WTC11 (cell line): ENCODE results near the gene AKR1D1. TPM values are rescaled to one million over a fixed set of nuclear protein-coding genes. Genes with fewer than 3 reads are reported as not detected.

Source experiments
- ATAC-seq: fragments of 200-7000 bp; cut with Tn5 transposase; 2 replicates; pipeline ENCODE4 v1.10.0; 2021; ENCODE audit warnings: mild to moderate bottlenecking, moderate library complexity
- CTCF ChIA-PET: fragments of 300-600 bp; sonication (Branson Sonifier 250); formaldehyde crosslinking; loops from one replicate; lab custom pipeline; 2021; ENCODE audit warnings: antibody characterized with exemption; lab: Charles Lee
- POLR2A ChIA-PET: fragments of 350-600 bp; sonication (Branson Sonifier 250); formaldehyde crosslinking; loops from one replicate; lab custom pipeline; 2021; ENCODE audit warnings: antibody characterized with exemption; lab: Charles Lee
- DNase-seq: peaks from one replicate; pipeline ENCODE4 v3.0.0; 2021; ENCODE audit warnings: low spot score
- H3K27ac Mint-ChIP-seq: 2 replicates; pipeline ENCODE4 v1.8.0; 2021; ENCODE audit warnings: mixed read lengths
- H3K27me3 Mint-ChIP-seq: 2 replicates; pipeline ENCODE4 v1.8.0; 2021; ENCODE audit warnings: low read depth, mild to moderate bottlenecking, moderate library complexity, mixed read lengths
- H3K36me3 Mint-ChIP-seq: 2 replicates; pipeline ENCODE4 v1.8.0; 2021; ENCODE audit warnings: mixed read lengths
- H3K4me1 Mint-ChIP-seq: 2 replicates; pipeline ENCODE4 v1.8.0; 2022; ENCODE audit warnings: mixed read lengths
- H3K4me3 Mint-ChIP-seq: 2 replicates; pipeline ENCODE4 v1.8.0; 2021; ENCODE audit warnings: mild to moderate bottlenecking, moderate library complexity, mixed read lengths
- H3K9me3 Mint-ChIP-seq: 2 replicates; pipeline ENCODE4 v1.8.0; 2021; ENCODE audit warnings: mixed read lengths
- CBFB ChIP-seq: sonication (generic); formaldehyde crosslinking; IDR thresholded peaks from 2 replicates; pipeline ENCODE4 v1.8.1; 2022; ENCODE audit warnings: mild to moderate bottlenecking, low read depth, missing genetic modification reagents
- CREB1 ChIP-seq: sonication (generic); formaldehyde crosslinking; IDR thresholded peaks from 2 replicates; pipeline ENCODE4 v1.8.0; 2023; ENCODE audit warnings: mild to moderate bottlenecking, missing genetic modification reagents
- MYBL2 ChIP-seq: sonication (generic); formaldehyde crosslinking; IDR thresholded peaks from 2 replicates; pipeline ENCODE4 v1.8.1; 2023; ENCODE audit warnings: mild to moderate bottlenecking, moderate library complexity, missing genetic modification reagents
- NR1H2 ChIP-seq: sonication (generic); formaldehyde crosslinking; IDR thresholded peaks from 2 replicates; pipeline ENCODE4 v1.9.0; 2021; ENCODE audit warnings: mild to moderate bottlenecking, moderate library complexity, missing genetic modification reagents
- OVOL2 ChIP-seq: fragments of 250-450 bp; sonication (Bioruptor Pico); IDR thresholded peaks from 2 replicates; pipeline ENCODE4 v1.9.0; 2021; ENCODE audit warnings: mild to moderate bottlenecking, borderline replicate concordance
- PRRX2 ChIP-seq: fragments of 250-450 bp; sonication (Bioruptor Pico); IDR thresholded peaks from 2 replicates; pipeline ENCODE4 v1.8.0; 2021; ENCODE audit warnings: mild to moderate bottlenecking
- SMAD3 ChIP-seq: sonication (generic); formaldehyde crosslinking; IDR thresholded peaks from 2 replicates; pipeline ENCODE4 v1.8.0; 2022; ENCODE audit warnings: missing genetic modification reagents, mild to moderate bottlenecking, borderline replicate concordance
- TCF7 ChIP-seq: sonication (generic); formaldehyde crosslinking; IDR thresholded peaks from 2 replicates; pipeline ENCODE4 v1.8.0; 2022; ENCODE audit warnings: mild to moderate bottlenecking, low read depth, missing genetic modification reagents, moderate library complexity
- TEAD1 ChIP-seq: sonication (generic); formaldehyde crosslinking; IDR thresholded peaks from 2 replicates; pipeline ENCODE4 v1.8.0; 2022; ENCODE audit warnings: mild to moderate bottlenecking, missing genetic modification reagents
- TP53 ChIP-seq: sonication (generic); formaldehyde crosslinking; IDR thresholded peaks from 2 replicates; pipeline ENCODE4 v1.8.1; 2023; ENCODE audit warnings: mild to moderate bottlenecking, missing genetic modification reagents
- ZNF232 ChIP-seq: sonication (generic); formaldehyde crosslinking; IDR thresholded peaks from 2 replicates; pipeline ENCODE4 v1.8.0; 2022; ENCODE audit warnings: mild to moderate bottlenecking, missing genetic modification reagents
- total RNA-seq: library from RNA; stranded (reverse); gene quantifications from 3 replicates; pipeline ENCODE4 v1.2.3, GENCODE V29; 2021
- TF ChIP-seq, protein P1 (sequence below): fragments of 250-450 bp; sonication (Bioruptor Pico); IDR thresholded peaks from 2 replicates; pipeline ENCODE4 v1.9.0; 2021; ENCODE audit warnings: mild to moderate bottlenecking
- TF ChIP-seq, protein P2 (sequence below): sonication (generic); formaldehyde crosslinking; IDR thresholded peaks from 2 replicates; pipeline ENCODE4 v1.8.1; 2022; ENCODE audit warnings: mild to moderate bottlenecking, moderate library complexity, missing genetic modification reagents
- TF ChIP-seq, protein P3 (sequence below): sonication (generic); formaldehyde crosslinking; IDR thresholded peaks from 2 replicates; pipeline ENCODE4 v1.8.1; 2023; ENCODE audit warnings: mild to moderate bottlenecking, missing genetic modification reagents, moderate library complexity
- TF ChIP-seq, protein P4 (sequence below): sonication (generic); formaldehyde crosslinking; IDR thresholded peaks from 2 replicates; pipeline ENCODE4 v1.8.1; 2022; ENCODE audit warnings: low read depth, mild to moderate bottlenecking, moderate library complexity, missing genetic modification reagents, borderline replicate concordance
- TF ChIP-seq, protein P5 (sequence below): fragments of 250-450 bp; sonication (Bioruptor Pico); IDR thresholded peaks from 2 replicates; pipeline ENCODE4 v2.1.2; 2022; ENCODE audit warnings: mild to moderate bottlenecking, moderate library complexity
- TF ChIP-seq, protein P6 (sequence below): sonication (generic); formaldehyde crosslinking; IDR thresholded peaks from 2 replicates; pipeline ENCODE4 v1.8.0; 2022; ENCODE audit warnings: mild to moderate bottlenecking, missing genetic modification reagents
- TF ChIP-seq, protein P7 (sequence below): fragments of 250-450 bp; sonication (Bioruptor Pico); IDR thresholded peaks from 2 replicates; pipeline ENCODE4 v1.9.0; 2021; ENCODE audit warnings: moderate library complexity, mild to moderate bottlenecking, inconsistent platforms, borderline replicate concordance
- TF ChIP-seq, protein P8 (sequence below): sonication (generic); formaldehyde crosslinking; IDR thresholded peaks from 2 replicates; pipeline ENCODE4 v1.8.1; 2022; ENCODE audit warnings: mild to moderate bottlenecking, missing genetic modification reagents, moderate library complexity, borderline replicate concordance

The AKR1D1 gene
- total RNA-seq, 1 experiment from 2014 or later: 0.24 TPM

DNA sequence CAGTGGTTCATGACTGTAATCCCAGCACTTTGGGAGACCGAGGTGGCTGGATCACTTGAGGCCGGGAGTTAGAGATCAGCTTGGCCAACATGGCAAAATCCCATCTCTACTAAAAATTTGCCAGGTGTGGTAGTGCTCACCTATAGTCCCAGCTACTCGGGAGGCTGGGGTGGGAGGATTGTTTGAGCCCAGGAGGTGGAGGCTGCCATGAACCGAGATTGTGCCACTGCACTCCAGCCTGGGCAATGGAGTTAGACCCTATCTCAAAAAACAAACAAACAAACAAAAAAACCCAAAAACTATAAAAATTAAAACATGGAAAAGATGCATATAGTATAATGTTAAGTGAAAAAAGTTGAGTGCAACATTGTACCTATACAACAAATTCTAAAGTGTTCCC, 81.4 kb downstream of the AKR1D1 start:
- ChIA-PET CTCF (no interaction called here), POLR2A (no interaction called here)
- peaks cover 8% of the 10 kb centered on the region; the same call in 1 of the 2 replicates for H3K9me3 Mint-ChIP-seq
- no peaks in the 10 kb centered on the region for H3K27me3 Mint-ChIP-seq
- TF ChIP-seq PRRX2 (CRISPR knock-in tag) (no peak), ZNF232 (CRISPR knock-in tag) (no peak), CBFB (CRISPR knock-in tag) (no peak), TEAD1 (CRISPR knock-in tag) (no peak)
- TF ChIP-seq, protein P1, sequence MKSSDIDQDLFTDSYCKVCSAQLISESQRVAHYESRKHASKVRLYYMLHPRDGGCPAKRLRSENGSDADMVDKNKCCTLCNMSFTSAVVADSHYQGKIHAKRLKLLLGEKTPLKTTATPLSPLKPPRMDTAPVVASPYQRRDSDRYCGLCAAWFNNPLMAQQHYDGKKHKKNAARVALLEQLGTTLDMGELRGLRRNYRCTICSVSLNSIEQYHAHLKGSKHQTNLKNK (CRISPR knock-in tag): no peak
- TF ChIP-seq, protein P2, sequence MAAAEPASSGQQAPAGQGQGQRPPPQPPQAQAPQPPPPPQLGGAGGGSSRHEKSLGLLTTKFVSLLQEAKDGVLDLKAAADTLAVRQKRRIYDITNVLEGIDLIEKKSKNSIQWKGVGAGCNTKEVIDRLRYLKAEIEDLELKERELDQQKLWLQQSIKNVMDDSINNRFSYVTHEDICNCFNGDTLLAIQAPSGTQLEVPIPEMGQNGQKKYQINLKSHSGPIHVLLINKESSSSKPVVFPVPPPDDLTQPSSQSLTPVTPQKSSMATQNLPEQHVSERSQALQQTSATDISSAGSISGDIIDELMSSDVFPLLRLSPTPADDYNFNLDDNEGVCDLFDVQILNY (CRISPR knock-in tag): no peak
- H3K4me3 Mint-ChIP-seq: no peak overlapping the region
- no peak overlapping the region for H3K27ac Mint-ChIP-seq
- DNase-seq: no peak
- ATAC-seq: no peak
- H3K36me3 Mint-ChIP-seq: 0 out of 2 replicates have a peak, but pooled peaks cover 6% of the 10 kb centered on the region
- H3K4me1 Mint-ChIP-seq: peaks cover 3% of the 10 kb centered on the region

DNA sequence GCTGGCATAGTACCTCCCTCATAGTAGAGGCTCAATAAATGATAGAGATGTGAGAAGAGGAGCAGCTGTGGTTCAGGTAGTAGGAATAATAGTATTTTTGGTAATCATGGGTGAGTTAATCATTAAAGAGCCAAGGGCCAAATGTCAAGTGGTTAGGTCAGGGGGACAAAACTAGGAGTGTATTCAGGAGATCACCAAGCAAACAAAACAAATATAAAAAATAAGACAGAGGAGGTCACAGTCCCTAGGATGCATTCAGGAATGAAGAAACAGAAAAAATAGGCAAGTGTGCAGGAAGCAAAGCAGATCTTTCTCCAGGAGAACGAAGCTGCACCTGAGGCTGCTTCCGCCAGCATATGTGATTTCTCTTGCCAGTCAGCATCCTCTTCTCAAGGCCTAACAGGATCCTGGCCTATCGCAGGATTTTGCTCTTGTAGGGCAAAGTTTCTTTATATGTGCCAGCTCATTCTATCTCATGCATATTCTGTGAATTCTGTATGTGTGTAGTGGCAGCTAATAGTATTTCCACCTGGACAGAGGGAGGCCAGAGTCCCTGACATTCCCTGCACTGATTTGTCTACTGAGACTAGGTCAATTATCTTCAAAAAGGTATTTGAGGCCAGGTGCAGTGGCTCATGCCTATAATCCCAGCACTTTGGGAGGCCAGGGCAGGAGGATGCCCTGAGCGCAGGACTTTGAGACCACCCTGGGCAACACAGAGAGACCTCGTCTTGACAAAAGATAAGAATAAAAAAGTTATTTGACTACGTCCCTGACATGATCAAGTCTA, 82.7 kb downstream of the AKR1D1 start:
- Mint-ChIP-seq H3K27ac (peak overlapping the region; percentile 15; the same call in 1 of the 2 replicates), H3K9me3 (peaks cover 5% of the 10 kb centered on the region), H3K27me3 (no peaks in the 10 kb centered on the region), H3K4me3 (no peak overlapping the region), H3K4me1 (peaks cover 3% of the 10 kb centered on the region), H3K36me3 (peaks cover 15% of the 10 kb centered on the region)
- no peak for ATAC-seq
- POLR2A ChIA-PET: no interaction called here
- TF ChIP-seq, protein P3, sequence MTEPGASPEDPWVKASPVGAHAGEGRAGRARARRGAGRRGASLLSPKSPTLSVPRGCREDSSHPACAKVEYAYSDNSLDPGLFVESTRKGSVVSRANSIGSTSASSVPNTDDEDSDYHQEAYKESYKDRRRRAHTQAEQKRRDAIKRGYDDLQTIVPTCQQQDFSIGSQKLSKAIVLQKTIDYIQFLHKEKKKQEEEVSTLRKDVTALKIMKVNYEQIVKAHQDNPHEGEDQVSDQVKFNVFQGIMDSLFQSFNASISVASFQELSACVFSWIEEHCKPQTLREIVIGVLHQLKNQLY: no peak
- no peak for TF ChIP-seq OVOL2
- TF ChIP-seq TCF7 (CRISPR knock-in tag): no peak
- TF ChIP-seq, protein P4, sequence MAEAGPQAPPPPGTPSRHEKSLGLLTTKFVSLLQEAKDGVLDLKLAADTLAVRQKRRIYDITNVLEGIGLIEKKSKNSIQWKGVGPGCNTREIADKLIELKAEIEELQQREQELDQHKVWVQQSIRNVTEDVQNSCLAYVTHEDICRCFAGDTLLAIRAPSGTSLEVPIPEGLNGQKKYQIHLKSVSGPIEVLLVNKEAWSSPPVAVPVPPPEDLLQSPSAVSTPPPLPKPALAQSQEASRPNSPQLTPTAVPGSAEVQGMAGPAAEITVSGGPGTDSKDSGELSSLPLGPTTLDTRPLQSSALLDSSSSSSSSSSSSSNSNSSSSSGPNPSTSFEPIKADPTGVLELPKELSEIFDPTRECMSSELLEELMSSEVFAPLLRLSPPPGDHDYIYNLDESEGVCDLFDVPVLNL: no peak
- DNase-seq: no peak
- CTCF ChIA-PET: no interaction called here

DNA sequence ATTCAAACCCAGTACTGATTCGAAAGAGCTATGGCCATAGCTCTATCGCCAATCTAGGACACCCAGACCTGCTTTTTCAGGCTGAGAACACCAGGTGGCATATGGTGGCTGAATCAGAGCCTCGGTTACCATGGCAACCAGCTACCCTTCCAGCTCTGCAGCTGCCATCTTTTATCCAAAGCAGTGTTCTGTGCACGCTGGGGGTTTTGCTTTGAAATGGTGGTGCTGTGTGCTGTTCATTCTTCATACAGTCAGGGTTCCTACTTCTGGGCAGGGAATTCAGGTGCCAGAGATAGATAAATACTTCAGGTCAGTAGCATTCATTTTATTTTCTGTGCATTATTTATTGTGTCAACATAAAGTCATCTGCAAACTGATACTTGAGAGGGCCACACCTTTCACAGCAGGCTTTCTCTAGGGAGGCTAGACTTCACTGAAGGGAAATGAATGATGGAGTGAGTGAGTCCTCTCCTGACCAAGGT, 85.4 kb downstream of the AKR1D1 start:
- Mint-ChIP-seq H3K27me3 (peaks cover 11% of the 10 kb centered on the region), H3K36me3 (peaks cover 25% of the 10 kb centered on the region), H3K4me1 (peaks cover 10% of the 10 kb centered on the region), H3K4me3 (no peak overlapping the region), H3K9me3 (peaks cover 14% of the 10 kb centered on the region), H3K27ac (no peak overlapping the region)
- ChIA-PET CTCF (interaction anchor here (0.6 to 1.5 kb wide), 18 partner anchors 9 to 636 kb away, joined by 3 to 15 read pairs (median 3); partner anchors contain the start of genes ATP6V0A4, CREB3L2, TMEM213 and TRIM24), POLR2A (interaction anchor here (0.5 to 0.6 kb wide), 2 partner anchors 299 to 761 kb away, joined by 3 read pairs; partner anchors contain the start of gene TRIM24)
- DNase-seq (peak; percentile 84), ATAC-seq (peak; percentile 99)
- TF ChIP-seq MYBL2 (CRISPR knock-in tag) (no peak), TP53 (CRISPR knock-in tag) (no peak), TEAD1 (CRISPR knock-in tag) (no peak), CREB1 (CRISPR knock-in tag) (no peak), SMAD3 (CRISPR knock-in tag) (peak; percentile 26; the same call in 1 of the 2 replicates), NR1H2 (CRISPR knock-in tag) (no peak)
- TF ChIP-seq, protein P5, sequence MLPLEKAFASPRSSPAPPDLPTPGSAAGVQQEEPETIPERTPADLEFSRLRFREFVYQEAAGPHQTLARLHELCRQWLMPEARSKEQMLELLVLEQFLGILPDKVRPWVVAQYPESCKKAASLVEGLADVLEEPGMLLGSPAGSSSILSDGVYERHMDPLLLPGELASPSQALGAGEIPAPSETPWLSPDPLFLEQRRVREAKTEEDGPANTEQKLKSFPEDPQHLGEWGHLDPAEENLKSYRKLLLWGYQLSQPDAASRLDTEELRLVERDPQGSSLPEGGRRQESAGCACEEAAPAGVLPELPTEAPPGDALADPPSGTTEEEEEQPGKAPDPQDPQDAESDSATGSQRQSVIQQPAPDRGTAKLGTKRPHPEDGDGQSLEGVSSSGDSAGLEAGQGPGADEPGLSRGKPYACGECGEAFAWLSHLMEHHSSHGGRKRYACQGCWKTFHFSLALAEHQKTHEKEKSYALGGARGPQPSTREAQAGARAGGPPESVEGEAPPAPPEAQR (CRISPR knock-in tag): 0 out of 2 replicates have a peak, but pooled peaks have one; percentile 28
- TF ChIP-seq, protein P4: no peak
- TF ChIP-seq, protein P6, sequence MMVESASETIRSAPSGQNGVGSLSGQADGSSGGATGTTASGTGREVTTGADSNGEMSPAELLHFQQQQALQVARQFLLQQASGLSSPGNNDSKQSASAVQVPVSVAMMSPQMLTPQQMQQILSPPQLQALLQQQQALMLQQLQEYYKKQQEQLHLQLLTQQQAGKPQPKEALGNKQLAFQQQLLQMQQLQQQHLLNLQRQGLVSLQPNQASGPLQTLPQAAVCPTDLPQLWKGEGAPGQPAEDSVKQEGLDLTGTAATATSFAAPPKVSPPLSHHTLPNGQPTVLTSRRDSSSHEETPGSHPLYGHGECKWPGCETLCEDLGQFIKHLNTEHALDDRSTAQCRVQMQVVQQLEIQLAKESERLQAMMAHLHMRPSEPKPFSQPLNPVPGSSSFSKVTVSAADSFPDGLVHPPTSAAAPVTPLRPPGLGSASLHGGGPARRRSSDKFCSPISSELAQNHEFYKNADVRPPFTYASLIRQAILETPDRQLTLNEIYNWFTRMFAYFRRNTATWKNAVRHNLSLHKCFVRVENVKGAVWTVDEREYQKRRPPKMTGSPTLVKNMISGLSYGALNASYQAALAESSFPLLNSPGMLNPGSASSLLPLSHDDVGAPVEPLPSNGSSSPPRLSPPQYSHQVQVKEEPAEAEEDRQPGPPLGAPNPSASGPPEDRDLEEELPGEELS (CRISPR knock-in tag): no peak
- TF ChIP-seq, protein P7, sequence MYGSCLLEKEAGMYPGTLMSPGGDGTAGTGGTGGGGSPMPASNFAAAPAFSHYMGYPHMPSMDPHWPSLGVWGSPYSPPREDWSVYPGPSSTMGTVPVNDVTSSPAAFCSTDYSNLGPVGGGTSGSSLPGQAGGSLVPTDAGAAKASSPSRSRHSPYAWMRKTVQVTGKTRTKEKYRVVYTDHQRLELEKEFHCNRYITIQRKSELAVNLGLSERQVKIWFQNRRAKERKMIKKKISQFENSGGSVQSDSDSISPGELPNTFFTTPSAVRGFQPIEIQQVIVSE (CRISPR knock-in tag): no peak
- TF ChIP-seq, protein P8, sequence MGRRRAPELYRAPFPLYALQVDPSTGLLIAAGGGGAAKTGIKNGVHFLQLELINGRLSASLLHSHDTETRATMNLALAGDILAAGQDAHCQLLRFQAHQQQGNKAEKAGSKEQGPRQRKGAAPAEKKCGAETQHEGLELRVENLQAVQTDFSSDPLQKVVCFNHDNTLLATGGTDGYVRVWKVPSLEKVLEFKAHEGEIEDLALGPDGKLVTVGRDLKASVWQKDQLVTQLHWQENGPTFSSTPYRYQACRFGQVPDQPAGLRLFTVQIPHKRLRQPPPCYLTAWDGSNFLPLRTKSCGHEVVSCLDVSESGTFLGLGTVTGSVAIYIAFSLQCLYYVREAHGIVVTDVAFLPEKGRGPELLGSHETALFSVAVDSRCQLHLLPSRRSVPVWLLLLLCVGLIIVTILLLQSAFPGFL (CRISPR knock-in tag): no peak
